Right lobe of liver (tissue), 6 donors: ENCODE measurements around the gene PRPSAP2. TPM values are rescaled to one million over a fixed set of nuclear protein-coding genes. Genes with fewer than 3 reads are reported as not detected.

ENCODE experiments used
- ATAC-seq, 4 donors: fragments of 200-7000 bp; cut with Tn5 transposase; one replicate each; pipeline ENCODE4 v1.9.1; 2020; ENCODE audit warnings: mild to moderate bottlenecking in 4 of 4, moderate library complexity in 4 of 4
- DNase-seq, 3 donors: peaks; one replicate each; pipeline ENCODE4 v3.0.0-alpha.2; 2020
- H3K27ac ChIP-seq, 3 donors: fragments of 200-600 bp; one replicate each; pipeline ENCODE4 v1.8.0; 2022
- H3K27me3 ChIP-seq, 2 donors: fragments of 200-600 bp; one replicate each; pipeline ENCODE4 v1.8.0; 2022
- H3K36me3 ChIP-seq, 4 donors: fragments of 200-600 bp; sonication (generic) in 1 of 4; one replicate each; pipeline versions ENCODE4 v1.5.1 to v1.8.0; 2017 to 2022; ENCODE audit warnings: control low read depth in 1 of 4
- H3K4me1 ChIP-seq, 4 donors: fragments of 200-600 bp; sonication (generic) in 1 of 4; one replicate each; pipeline versions ENCODE4 v1.5.1 to v1.8.0; 2017 to 2022; ENCODE audit warnings: control low read depth in 1 of 4
- H3K4me3 ChIP-seq, 3 donors: fragments of 200-600 bp; one replicate each; pipeline ENCODE4 v1.8.0; 2022
- H3K9me3 ChIP-seq, 4 donors: fragments of 200-600 bp; sonication (generic) in 1 of 4; one replicate each; pipeline versions ENCODE4 v1.5.1 to v1.8.0; 2017 to 2022; ENCODE audit warnings: control low read depth in 1 of 4
- POLR2A ChIP-seq: fragments of 450-650 bp; IDR thresholded peaks from one replicate; pipeline ENCODE4 v1.6.1; 2017; ENCODE audit warnings: antibody characterized with exemption, mild to moderate bottlenecking
- WGBS: methylation state at CpG from one replicate; pipeline ENCODE4 v1.1.6; 2018; ENCODE audit warnings: low coverage, low lambda C conversion rate; ENCODE audit not compliant: insufficient coverage; ENCODE audit errors: missing lambda C conversion rate; 5-methylcytosine and 5-hydroxymethylcytosine counted together
- intact Hi-C, 2 donors: fragments of 100-400 bp; cut with DNase I; formaldehyde crosslinking; loops; one replicate each; pipeline versions ENCODE4 v1.11.2 to v1.14.1; 2022
- total RNA-seq, 6 experiments: library from RNA; depleted of rRNA in 2 of 6; stranded (reverse); fragments of >200 nt in 2 of 6; fragmentation: NEBNext Ultra II Directional in 3 of 6; extraction: Animal tissue kit (Norgen Biotek cat#: 25700) in 3 of 6; gene quantifications; one replicate each; pipeline versions ENCODE4 v1.1.0 to v1.2.4, GENCODE V29; 2016 to 2023
- TF ChIP-seq, protein P1 (sequence below), 4 donors: fragments of 200-600 bp in 3 of 4; fragments of 450-650 bp in 1 of 4; IDR thresholded peaks; one replicate each; pipeline versions ENCODE4 v1.5.1 to v1.8.0; 2016 to 2022; ENCODE audit warnings: antibody characterized with exemption in 4 of 4, mild to moderate bottlenecking in 2 of 4
- donor health status: DM: no; HTN: yes; CAD: no.
- donor health status: DM: no; HTN: no; CAD: no.
- donor health status: DM: no; HTN: no; CAD: no.
- donor health status: DM: no; HTN: yes; CAD: no.
- donor health status: DM: no; HTN: yes; CAD: no.

PRPSAP2 gene
- total RNA-seq, 6 experiments from 2014 or later = 15.8 to 19.7 (median 16.6) TPM

DNA sequence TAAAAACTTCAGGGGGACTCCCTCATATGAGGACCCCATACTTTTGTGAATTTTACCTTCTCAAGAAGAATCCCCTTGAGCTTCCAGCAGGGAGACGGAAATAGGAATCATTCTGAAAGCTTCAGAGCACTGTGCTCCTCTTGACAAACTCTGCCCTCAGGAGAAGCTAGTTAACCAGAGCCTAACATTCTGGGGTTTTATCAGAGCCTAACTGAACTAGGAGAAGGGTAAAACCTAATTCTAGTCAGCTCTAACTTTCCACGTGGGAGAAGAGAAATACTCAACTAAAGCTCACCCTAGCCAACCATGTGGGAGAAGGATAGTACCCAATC is 80.7 kb downstream of the PRPSAP2 start:
- no peak overlapping the region for H3K27ac ChIP-seq
- DNase-seq = no peak
- ATAC-seq = no peak
- no peaks in the 10 kb centered on the region for H3K36me3 ChIP-seq
- WGBS = 38% methylated on average over 2 of the region's 2 CpGs
- intact Hi-C loops = no loop called here
- no peaks in the 10 kb centered on the region for H3K27me3 ChIP-seq
- H3K4me1 ChIP-seq = no peaks in the 10 kb centered on the region
- H3K9me3 ChIP-seq = no peaks in the 10 kb centered on the region
- TF ChIP-seq, protein P1, sequence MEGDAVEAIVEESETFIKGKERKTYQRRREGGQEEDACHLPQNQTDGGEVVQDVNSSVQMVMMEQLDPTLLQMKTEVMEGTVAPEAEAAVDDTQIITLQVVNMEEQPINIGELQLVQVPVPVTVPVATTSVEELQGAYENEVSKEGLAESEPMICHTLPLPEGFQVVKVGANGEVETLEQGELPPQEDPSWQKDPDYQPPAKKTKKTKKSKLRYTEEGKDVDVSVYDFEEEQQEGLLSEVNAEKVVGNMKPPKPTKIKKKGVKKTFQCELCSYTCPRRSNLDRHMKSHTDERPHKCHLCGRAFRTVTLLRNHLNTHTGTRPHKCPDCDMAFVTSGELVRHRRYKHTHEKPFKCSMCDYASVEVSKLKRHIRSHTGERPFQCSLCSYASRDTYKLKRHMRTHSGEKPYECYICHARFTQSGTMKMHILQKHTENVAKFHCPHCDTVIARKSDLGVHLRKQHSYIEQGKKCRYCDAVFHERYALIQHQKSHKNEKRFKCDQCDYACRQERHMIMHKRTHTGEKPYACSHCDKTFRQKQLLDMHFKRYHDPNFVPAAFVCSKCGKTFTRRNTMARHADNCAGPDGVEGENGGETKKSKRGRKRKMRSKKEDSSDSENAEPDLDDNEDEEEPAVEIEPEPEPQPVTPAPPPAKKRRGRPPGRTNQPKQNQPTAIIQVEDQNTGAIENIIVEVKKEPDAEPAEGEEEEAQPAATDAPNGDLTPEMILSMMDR (IDR thresholded peaks at IDR 0.05) = no peak
- TF ChIP-seq POLR2A = no peak
- H3K4me3 ChIP-seq = no peak overlapping the region

- Histone ChIP-seq H3K4me1 (no peaks in the 10 kb centered on the region), H3K36me3 (no peaks in the 10 kb centered on the region), H3K4me3 (no peak overlapping the region), H3K27me3 (no peaks in the 10 kb centered on the region), H3K27ac (no peak overlapping the region), H3K9me3 (no peaks in the 10 kb centered on the region)
- ATAC-seq = no peak
- WGBS = 72% methylated on average over 5 of the region's 5 CpGs
- no peak for TF ChIP-seq POLR2A
- TF ChIP-seq, protein P1 (IDR thresholded peaks at IDR 0.05) = no peak
- intact Hi-C loops = no loop called here
- DNase-seq = no peak
Observed at GRCh38 chr17:18944646-18945045, 86.7 kb downstream of the PRPSAP2 start.

DNA sequence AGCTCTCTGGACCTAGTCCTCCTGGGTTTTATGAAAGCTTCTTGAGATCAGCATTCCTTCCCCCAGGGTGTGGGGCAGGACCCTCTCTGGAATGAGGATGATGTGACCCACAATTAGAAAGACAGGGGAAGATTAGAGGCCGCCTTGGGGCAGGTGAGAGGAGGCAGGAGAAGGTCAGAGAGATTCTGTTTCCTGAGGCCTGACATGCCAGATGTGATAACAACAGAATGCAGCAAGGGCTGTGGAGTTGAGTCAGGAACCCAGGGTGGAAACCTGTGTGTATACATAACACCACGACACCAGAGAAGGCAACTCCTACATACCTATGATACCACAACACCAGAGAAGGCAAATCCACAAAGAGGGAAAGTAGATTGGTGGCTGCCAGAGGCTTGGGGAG is 88.6 kb downstream of the PRPSAP2 start:
- H3K27ac ChIP-seq = no peak overlapping the region
- no peak overlapping the region for H3K4me3 ChIP-seq
- H3K36me3 ChIP-seq = no peaks in the 10 kb centered on the region
- WGBS = 65% methylated on average over 2 of the region's 2 CpGs
- no peak for ATAC-seq
- DNase-seq = no peak
- H3K27me3 ChIP-seq = no peaks in the 10 kb centered on the region
- intact Hi-C loops = no loop called here
- H3K4me1 ChIP-seq = no peaks in the 10 kb centered on the region
- no peaks in the 10 kb centered on the region for H3K9me3 ChIP-seq
- no peak for TF ChIP-seq POLR2A
- TF ChIP-seq, protein P1 (IDR thresholded peaks at IDR 0.05) = no peak

- no peak overlapping the region for H3K4me3 ChIP-seq
- H3K36me3 ChIP-seq = no peaks in the 10 kb centered on the region
- H3K27me3 ChIP-seq = no peaks in the 10 kb centered on the region
- no peak for TF ChIP-seq POLR2A
- TF ChIP-seq, protein P1 (IDR thresholded peaks at IDR 0.05) = no peak
- H3K4me1 ChIP-seq = no peaks in the 10 kb centered on the region
- DNase-seq (no peak), ATAC-seq (no peak)
- H3K9me3 ChIP-seq = no peaks in the 10 kb centered on the region
- intact Hi-C loops = no loop called here
- H3K27ac ChIP-seq = no peak overlapping the region
- WGBS = 100% methylated on average over 1 of the region's 6 CpGs
Observed at GRCh38 chr17:18947866-18948265, 89.9 kb downstream of the PRPSAP2 start.

- Histone ChIP-seq H3K27me3 (no peaks in the 10 kb centered on the region), H3K9me3 (no peaks in the 10 kb centered on the region), H3K27ac (no peak overlapping the region), H3K36me3 (no peaks in the 10 kb centered on the region), H3K4me3 (no peak overlapping the region), H3K4me1 (no peaks in the 10 kb centered on the region)
- ATAC-seq (no peak), DNase-seq (no peak)
- 60% methylated on average over 2 of the region's 8 CpGs for WGBS
- TF ChIP-seq, protein P1 (IDR thresholded peaks at IDR 0.05) = no peak
- no peak for TF ChIP-seq POLR2A
- intact Hi-C loops = no loop called here
Observed at GRCh38 chr17:18948476-18949006, 90.6 kb downstream of the PRPSAP2 start.
